ENCODE measurements around the gene ZBTB14. TPM values are rescaled to one million over a fixed set of nuclear protein-coding genes. Genes with fewer than 3 reads are reported as not detected.

Gene ZBTB14
- total RNA-seq, 1 experiment from 2014 or later = 5.7 TPM

- DNase-seq (ENCODE audit: low spot score) = no peak
These were observed 7.0 kb downstream of the ZBTB14 start for GRCh38 chr18:5288517-5288935.

- DNase-seq (ENCODE audit: low spot score) = no peak
These were observed 7.7 kb downstream of the ZBTB14 start for GRCh38 chr18:5287854-5288253.

- no peak for DNase-seq (ENCODE audit: low spot score)
These were observed 9.0 kb downstream of the ZBTB14 start for GRCh38 chr18:5286525-5286924.

GRCh38 chr18:5285326-5285725, 10.2 kb downstream of the ZBTB14 start:
- no peak for DNase-seq (ENCODE audit: low spot score)

- no peak for DNase-seq (ENCODE audit: low spot score)
These were observed 10.7 kb downstream of the ZBTB14 start for GRCh38 chr18:5284808-5285207.

- no peak for DNase-seq (ENCODE audit: low spot score)
These were observed 12.8 kb downstream of the ZBTB14 start for GRCh38 chr18:5282770-5283169.

- no peak for DNase-seq (ENCODE audit: low spot score)
These were observed 18.6 kb downstream of the ZBTB14 start for GRCh38 chr18:5276947-5277346.

- DNase-seq (ENCODE audit: low spot score) = no peak
These were observed 19.7 kb downstream of the ZBTB14 start for GRCh38 chr18:5275872-5276271.

GRCh38 chr18:5268874-5269273, 26.7 kb downstream of the ZBTB14 start:
- no peak for DNase-seq (ENCODE audit: low spot score)

- DNase-seq (ENCODE audit: low spot score) = no peak
These were observed 28.8 kb downstream of the ZBTB14 start for GRCh38 chr18:5266721-5267120.

- DNase-seq (ENCODE audit: low spot score) = no peak
These were observed 41.6 kb downstream of the ZBTB14 start for GRCh38 chr18:5253910-5254309.

- DNase-seq (ENCODE audit: low spot score) = no peak
These were observed 44.4 kb downstream of the ZBTB14 start for GRCh38 chr18:5251117-5251516.

GRCh38 chr18:5250603-5251002, 44.9 kb downstream of the ZBTB14 start:
- DNase-seq (ENCODE audit: low spot score) = no peak

GRCh38 chr18:5244941-5245340, 50.6 kb downstream of the ZBTB14 start:
- DNase-seq (ENCODE audit: low spot score) = no peak

GRCh38 chr18:5239447-5239846, 56.1 kb downstream of the ZBTB14 start:
- no peak for DNase-seq (ENCODE audit: low spot score)

Other genes with a start within 250 kb of the ZBTB14 start
- gene AKAIN1, start 98.5 kb downstream of the ZBTB14 start, total RNA-seq (2014; rRNA removed; shearing (Covaris generic)) = not detected in 2 replicates
- not detected in 2 replicates for gene EPB41L3, start 248.3 kb upstream of the ZBTB14 start, total RNA-seq (2014; rRNA removed; shearing (Covaris generic))